SK-MEL-5 (cell line): Measurements from ENCODE around the gene TMEM108. TPM values are rescaled to one million over a fixed set of nuclear protein-coding genes. Genes with fewer than 3 reads are reported as not detected.

Experiments
- DNase-seq: peaks from one replicate; pipeline ENCODE4 v3.0.0-alpha.2; 2016; ENCODE audit warnings: low read depth, low spot score
- in situ Hi-C: cut with HindIII; loops from 2 replicates; pipeline ENCODE4 v1.10.0; 2016; ENCODE audit warnings: low sequenced_read_pairs, high pct_unique_total_duplicates, low pct_unique_long_range_greater_than_20kb
- total RNA-seq: library from RNA; depleted of rRNA; stranded (reverse); fragments of >200 nt; shearing (Covaris generic); gene quantifications from 2 replicates; pipeline ENCODE4 v1.2.3, GENCODE V29; 2014

Gene TMEM108
- total RNA-seq, 1 experiment from 2014 or later = 0.13 TPM

DNA sequence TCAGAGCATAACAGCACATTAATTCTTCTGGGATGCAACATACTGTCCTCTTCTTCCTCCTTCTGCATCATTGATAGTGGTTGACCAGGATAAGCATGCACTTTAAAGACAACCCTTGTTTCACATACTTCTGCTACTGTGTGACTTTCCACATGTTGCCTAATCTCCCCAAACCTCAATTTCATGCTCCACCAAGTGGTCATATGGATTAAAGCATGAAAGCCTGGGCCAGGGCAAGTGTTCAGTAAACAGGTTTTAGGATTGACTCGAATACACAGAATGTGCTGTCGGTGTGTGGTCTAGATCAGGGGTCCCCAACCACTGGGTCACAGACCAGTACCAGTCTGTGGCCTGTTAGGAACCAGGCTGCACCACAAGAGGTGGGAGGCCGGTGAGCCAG is 339.2 kb downstream of the TMEM108 start:
- in situ Hi-C loops = no loop called here
- peak; percentile 71 for DNase-seq

DNA sequence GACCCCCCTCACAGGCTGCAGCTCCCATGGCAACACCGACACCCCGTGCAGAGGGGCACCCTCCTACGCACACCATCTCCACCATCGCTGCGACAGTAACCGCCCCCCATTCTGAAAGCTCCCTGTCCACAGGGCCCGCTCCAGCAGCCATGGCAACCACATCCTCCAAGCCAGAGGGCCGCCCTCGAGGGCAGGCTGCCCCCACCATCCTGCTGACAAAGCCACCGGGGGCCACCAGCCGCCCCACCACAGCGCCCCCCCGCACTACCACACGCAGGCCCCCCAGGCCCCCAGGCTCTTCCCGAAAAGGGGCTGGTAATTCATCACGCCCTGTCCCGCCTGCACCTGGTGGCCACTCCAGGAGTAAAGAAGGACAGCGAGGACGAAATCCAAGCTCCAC is 341.7 kb downstream of the TMEM108 start:
- in situ Hi-C loops = no loop called here
- no peak for DNase-seq

- in situ Hi-C loops = no loop called here
- DNase-seq = no peak
These were observed 342.5 kb downstream of the TMEM108 start for GRCh38 chr3:133380481-133381225.

DNA sequence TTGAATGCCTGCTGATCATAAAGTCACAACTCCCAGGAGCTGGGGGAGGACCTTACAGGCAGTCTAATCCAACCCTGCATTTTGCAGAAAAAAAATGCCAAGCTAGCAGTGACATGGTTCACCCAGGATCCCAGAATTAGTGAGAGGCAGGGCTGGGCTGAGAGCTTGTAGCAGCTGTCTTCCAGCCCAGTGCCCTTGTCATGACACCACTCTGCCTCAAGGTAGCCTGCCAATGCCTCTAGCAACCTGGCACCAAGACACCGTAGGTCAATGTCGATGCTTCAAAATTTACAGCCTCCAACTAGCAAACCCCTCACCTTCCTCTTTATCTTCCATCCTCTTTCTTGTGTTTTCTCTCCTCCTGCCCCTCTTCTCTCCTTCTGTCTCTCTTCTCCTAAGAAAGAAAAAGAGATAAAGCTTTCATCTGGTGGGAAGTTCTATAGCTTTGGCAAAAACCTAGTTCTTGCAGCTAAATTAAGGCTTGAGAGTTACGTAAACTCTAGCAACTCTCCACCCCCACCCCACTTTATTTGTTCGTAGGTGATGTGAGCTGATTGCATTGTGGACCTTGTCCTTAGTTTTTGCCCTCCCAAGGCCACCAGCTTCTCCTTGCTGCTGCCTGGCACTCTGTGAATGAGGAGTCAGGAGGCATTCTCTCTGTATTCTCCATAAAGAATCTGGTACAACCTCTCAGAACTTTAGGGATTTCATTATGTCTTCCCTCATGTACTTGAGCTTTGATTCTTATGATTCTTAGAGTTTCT is 343.3 kb downstream of the TMEM108 start:
- in situ Hi-C loops = no loop called here

DNA sequence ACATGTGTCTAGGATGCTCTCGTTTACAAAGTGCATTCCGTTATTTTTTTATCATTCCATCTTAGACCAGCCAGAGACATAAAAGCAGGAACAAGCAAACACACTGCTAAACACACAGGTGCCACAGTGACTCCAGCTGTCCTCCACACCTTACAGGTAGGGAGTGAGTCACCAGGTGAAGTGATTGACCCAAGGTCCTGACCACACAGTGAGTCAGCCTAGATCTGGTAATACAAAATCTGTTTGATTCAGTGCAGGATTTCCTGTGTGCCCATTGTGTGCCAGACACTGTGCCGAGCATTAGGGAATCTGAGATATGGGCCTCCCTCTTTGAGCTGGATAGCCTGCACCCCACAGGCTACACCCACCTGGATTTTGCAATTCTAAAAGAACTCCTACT is 345.0 kb downstream of the TMEM108 start:
- in situ Hi-C loops = no loop called here
- DNase-seq = no peak

More for the DNA sequence above, 343.3 kb downstream of the TMEM108 start:
- no peak for DNase-seq

DNA sequence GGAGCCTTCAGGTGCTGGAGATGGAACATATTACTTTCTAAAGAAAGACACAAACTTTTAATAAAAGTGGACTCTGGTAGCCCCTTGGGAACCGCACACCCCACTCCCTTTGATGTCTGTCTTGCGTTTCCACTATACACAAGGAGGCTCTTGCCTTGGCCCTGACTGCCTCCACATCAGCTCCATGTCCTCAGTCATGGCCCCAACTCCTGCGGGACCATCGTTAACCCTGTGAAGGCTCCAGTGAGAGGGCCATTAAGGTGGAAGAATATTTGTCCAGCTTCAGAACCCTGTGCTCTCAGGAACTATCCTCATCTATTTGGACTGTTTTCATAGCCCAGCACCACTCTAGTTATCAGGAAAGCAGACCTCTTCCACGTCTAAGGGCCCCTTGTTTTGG is 345.6 kb downstream of the TMEM108 start:
- in situ Hi-C loops = no loop called here
- no peak for DNase-seq

DNA sequence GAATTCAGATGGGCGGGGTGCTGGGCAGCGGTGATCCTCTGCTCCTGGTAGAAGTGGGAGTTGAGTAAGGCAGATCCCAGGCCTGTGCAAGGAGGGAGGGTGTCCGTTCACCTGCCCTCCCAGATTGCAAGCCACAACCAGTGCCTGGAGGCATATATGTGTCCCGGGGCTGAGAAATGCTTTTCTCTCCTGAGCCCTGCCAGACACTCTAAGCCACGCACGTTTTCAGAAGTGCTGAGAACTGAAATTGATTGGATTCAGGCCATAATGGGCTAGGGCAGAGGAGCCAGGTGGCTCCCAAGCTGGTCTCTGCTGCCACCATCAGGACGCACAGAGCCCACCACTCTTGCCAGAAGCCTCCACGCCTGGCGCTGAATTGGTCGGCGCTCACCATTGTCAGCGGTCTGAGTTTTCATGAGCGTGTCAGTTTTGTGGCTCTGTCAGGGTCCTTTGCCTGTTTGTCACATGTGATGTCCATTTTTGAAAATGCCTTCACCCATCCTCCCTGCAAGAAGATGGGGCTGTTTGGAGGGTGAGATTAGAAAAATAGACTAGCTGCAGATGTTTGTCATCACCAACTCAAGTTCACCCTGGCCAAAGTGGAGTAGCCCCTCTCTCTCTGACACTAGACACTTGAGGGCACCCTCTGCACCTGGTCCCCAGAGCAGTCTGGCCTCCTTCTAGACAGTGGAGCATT is 346.3 kb downstream of the TMEM108 start:
- in situ Hi-C loops = no loop called here
- peak; percentile 67 for DNase-seq

GRCh38 chr3:133386876-133387275 is 348.7 kb downstream of the TMEM108 start:
- DNase-seq = no peak
- in situ Hi-C loops = no loop called here

DNA sequence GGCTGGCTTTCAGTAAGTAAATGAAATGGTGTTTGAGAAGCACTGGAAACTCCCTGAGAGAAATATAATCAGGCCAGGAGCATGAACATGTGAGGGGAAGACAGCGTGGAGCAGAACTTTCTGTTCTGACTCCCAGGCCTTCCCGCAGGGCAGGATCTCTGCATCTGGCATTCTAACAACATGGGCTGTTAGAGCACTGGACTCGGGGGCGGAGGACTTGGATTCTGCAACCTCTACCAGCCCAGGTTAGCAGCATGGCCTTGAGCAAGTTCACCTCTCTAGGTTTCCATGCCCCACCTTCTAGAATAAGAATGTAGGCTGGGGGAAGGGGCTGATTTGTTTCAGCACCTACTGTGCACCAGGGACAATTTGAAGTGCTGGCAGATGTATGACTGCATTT is 349.1 kb downstream of the TMEM108 start:
- no peak for DNase-seq
- in situ Hi-C loops = no loop called here

DNA sequence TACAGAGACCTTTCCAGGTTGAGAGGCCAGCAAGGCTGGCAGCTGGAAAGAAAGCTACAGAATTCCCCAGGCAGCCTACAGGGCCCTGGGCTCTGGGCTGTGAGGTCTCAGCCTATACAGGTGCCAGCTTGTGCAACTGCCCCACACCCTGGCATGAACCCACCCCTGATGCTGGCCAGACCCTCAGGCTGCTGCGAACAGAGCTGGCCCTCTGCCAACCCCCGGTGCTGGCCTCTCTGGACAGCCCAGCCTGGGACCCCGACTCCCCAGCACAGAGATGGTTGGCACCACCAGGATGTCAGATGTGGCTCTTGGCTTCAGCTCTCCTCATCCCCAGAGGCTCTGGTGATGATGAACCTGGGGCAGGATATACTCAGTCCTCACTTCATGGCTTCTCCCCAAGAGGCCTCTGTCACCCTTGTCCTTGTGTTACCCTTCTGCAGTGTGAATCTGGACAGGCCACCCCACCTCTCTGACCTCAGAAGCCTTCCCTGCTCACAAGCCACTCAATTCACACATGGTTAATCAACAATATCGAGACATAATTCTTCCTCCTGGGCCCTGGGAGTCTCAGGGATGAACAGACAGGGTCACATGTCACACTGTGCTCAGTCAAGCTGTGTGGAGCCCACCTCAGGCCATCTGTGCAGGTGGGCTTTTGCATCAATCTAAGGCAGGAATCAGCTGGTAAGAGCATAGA is 350.7 kb downstream of the TMEM108 start:
- DNase-seq = no peak
- in situ Hi-C loops = no loop called here

DNA sequence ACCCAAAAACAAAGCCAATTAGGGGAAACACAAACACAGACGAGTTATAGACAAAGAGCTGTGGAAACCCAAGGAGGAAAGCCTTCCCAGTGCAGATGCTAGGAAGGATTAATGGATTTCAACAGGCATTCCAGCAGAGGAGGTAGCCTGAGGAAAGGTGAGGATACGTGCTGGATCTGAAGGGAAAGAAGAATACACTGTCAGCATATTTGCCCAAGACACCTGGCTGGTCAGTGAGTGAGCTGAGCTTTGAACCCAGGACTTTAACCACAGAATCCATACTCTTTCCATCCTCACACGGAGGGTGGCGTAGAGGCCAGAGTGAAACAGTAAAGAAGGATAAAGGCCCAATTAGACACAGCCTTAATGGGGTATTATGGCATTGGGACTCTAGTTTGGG is 352.5 kb downstream of the TMEM108 start:
- in situ Hi-C loops = no loop called here
- DNase-seq = no peak

DNA sequence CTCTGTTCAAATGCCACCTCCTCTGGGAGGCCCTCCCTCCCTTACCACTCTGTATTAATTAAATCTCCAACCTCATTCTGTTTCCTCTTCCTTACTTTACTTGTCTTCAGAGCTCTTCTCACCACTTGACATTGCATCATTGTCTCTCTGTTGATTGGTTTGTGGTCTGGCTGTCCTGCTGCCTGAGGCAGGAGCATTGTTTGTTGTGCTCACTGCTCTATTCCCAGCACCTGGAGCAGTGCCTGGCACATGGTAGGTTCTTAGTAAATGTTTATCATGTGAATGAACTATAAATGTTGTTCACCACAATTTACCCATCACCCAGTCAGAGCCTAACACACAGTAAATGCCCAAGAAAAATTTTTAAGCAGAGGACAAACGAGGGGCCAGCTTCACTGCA is 355.0 kb downstream of the TMEM108 start:
- DNase-seq = peak; percentile 34

GRCh38 chr3:133393691-133394474 is 355.7 kb downstream of the TMEM108 start:
- no peak for DNase-seq
- in situ Hi-C loops = no loop called here

More for the DNA sequence above, 355.0 kb downstream of the TMEM108 start:
- in situ Hi-C loops = no loop called here

DNA sequence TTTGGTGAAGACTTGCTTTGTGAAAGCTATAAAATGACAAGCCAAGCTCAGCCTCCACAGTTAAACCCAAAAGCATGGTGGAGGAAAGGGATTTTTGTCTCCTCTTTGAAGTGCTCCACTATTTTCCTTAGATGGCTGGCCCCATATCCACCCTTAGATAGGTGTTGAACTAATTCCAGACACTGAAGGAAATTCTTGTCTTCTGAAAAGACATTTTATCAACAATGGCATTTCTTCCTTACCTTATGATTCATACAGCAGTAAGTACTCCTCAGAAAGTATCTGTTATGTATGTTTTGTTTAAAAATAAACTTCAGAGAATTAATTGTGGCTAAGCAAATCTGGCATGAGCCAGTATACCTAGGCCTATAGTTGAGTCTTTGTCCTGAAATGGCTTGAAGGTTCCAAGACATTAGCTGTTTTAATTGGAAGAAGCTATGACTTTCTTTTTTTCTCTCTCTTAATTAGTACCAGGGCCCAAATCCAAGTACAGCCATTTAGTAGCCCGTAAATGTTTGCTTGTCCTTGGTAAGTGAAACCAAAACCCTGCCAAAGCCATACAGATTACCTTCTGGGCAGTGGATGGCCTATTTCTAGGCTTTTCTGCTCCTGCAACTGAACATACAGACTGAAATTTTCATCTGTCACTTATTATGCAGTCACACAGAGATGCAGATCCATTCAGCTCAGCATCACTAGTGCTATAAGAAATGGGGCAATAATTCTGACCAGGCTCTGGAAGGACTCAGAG is 356.5 kb downstream of the TMEM108 start:
- DNase-seq = no peak
- in situ Hi-C loops = no loop called here

DNA sequence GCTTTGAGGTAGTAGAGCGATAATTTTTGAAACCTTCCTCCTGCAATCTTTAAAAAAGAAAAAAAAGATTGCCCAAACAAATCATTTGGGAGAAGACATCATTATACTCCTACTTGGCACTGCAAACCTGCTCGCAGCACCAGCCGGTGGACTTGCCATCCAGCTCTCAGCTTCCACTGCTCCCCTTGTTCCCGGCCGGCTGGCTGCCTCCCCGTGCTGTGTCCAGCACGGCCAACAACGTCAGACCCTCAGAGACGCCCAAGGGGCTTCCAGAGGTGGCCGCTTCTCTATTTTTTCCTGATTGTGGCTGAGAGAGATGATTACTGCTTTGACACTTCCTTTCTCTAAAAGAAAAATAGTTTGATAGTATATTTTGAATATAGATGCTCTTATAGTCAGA is 358.7 kb downstream of the TMEM108 start:
- DNase-seq = no peak
- in situ Hi-C loops = no loop called here

- no peak for DNase-seq
These were observed 361.9 kb downstream of the TMEM108 start, which contains the start of gene BFSP2 for GRCh38 chr3:133400006-133400515. BFSP2 (plus strand) TSS chr3:133400056; CDS start chr3:133400084, 28 bp downstream.

More at GRCh38 chr3:133400006-133400515, 361.9 kb downstream of the TMEM108 start, which contains the start of gene BFSP2:
- in situ Hi-C loops = no loop called here
